PFSK-1 (cell line): ENCODE results near the gene SH3GL1.
A peak's percentile ranks its signal among the peaks of the same experiment; 100 is the strongest.

Source experiments
- FOXP2 ChIP-seq: optimal IDR thresholded peaks from 2 replicates; pipeline ENCODE3; 2011; ENCODE audit warnings: borderline replicate concordance, control low read depth, inconsistent platforms; ENCODE audit not compliant: insufficient read depth; ENCODE audit errors: extremely low read length, extremely low read depth
- POLR2AphosphoS5 ChIP-seq: IDR thresholded peaks from 2 replicates; pipeline ENCODE4 v1.6.1; 2012; ENCODE audit warnings: low read depth, mild to moderate bottlenecking, control low read depth, low read length, moderate library complexity
- SIN3A ChIP-seq: IDR thresholded peaks from 2 replicates; pipeline ENCODE4 v1.6.1; 2012; ENCODE audit warnings: mild to moderate bottlenecking, low read length, moderate library complexity, borderline replicate concordance; ENCODE audit not compliant: insufficient read depth
- TAF1 ChIP-seq: IDR thresholded peaks from 2 replicates; pipeline ENCODE4 v1.6.1; 2012; ENCODE audit warnings: low read length, control low read depth, borderline replicate concordance; ENCODE audit not compliant: insufficient read depth
- TF ChIP-seq, protein P1 (sequence below), 2 experiments: IDR thresholded peaks; 2 replicates each; pipeline versions ENCODE4 v1.6.1 to v1.8.0; 2011 to 2012; ENCODE audit warnings: low read depth in 2 of 2, low read length in 2 of 2, control low read depth in 1 of 2, inconsistent platforms in 1 of 2, mild to moderate bottlenecking in 1 of 2, moderate library complexity in 1 of 2; ENCODE audit not compliant: insufficient read depth in 1 of 2

Gene SH3GL1

DNA sequence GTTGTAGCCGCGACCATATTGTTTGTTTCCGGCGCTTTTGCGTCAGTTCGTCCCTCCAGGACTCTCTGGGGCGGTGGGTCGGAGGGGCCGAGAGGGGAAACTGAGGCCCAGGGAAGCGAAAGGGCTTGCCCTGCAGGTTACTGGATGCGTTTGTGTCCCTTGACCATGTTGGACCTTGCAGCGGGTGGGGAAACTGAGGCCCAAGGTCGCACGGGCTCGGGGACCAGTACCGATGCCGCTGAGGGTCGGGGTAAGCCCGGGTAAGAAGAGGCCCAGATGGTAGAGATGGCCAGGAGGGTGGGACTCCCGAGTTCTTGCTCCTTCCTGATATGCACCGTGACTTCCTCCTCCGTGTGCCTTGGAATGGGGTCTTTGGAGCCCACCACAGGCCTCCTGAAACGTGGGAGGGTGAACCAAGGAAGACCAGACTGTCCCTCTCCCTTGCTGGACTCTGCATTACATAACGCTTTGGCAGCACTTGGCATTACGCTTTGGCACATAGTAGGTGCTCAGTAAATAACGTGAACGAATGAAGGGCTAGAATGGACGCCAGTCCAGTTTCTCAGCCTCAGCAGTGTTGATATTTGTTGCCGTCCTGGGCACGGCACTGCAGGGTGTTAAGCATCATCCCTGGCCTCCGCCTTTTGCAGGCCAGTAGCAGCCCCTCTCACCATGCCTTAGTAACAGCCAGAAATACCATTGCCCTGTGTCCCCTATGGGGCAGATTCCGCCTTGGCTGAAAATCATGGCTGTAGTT, 2.8 kb upstream of the SH3GL1 start:
- no peak for TF ChIP-seq SIN3A
- no peak for TF ChIP-seq TAF1
- no peak for TF ChIP-seq FOXP2
- 0 out of 2 replicates have a peak, but pooled peaks have one; percentile 14 for TF ChIP-seq POLR2AphosphoS5
- TF ChIP-seq, protein P1, sequence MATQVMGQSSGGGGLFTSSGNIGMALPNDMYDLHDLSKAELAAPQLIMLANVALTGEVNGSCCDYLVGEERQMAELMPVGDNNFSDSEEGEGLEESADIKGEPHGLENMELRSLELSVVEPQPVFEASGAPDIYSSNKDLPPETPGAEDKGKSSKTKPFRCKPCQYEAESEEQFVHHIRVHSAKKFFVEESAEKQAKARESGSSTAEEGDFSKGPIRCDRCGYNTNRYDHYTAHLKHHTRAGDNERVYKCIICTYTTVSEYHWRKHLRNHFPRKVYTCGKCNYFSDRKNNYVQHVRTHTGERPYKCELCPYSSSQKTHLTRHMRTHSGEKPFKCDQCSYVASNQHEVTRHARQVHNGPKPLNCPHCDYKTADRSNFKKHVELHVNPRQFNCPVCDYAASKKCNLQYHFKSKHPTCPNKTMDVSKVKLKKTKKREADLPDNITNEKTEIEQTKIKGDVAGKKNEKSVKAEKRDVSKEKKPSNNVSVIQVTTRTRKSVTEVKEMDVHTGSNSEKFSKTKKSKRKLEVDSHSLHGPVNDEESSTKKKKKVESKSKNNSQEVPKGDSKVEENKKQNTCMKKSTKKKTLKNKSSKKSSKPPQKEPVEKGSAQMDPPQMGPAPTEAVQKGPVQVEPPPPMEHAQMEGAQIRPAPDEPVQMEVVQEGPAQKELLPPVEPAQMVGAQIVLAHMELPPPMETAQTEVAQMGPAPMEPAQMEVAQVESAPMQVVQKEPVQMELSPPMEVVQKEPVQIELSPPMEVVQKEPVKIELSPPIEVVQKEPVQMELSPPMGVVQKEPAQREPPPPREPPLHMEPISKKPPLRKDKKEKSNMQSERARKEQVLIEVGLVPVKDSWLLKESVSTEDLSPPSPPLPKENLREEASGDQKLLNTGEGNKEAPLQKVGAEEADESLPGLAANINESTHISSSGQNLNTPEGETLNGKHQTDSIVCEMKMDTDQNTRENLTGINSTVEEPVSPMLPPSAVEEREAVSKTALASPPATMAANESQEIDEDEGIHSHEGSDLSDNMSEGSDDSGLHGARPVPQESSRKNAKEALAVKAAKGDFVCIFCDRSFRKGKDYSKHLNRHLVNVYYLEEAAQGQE (IDR thresholded peaks at IDR 0.05; ENCODE audit: insufficient read depth in 1 of 2, low read depth in 2 of 2, low read length in 2 of 2): no peak

DNA sequence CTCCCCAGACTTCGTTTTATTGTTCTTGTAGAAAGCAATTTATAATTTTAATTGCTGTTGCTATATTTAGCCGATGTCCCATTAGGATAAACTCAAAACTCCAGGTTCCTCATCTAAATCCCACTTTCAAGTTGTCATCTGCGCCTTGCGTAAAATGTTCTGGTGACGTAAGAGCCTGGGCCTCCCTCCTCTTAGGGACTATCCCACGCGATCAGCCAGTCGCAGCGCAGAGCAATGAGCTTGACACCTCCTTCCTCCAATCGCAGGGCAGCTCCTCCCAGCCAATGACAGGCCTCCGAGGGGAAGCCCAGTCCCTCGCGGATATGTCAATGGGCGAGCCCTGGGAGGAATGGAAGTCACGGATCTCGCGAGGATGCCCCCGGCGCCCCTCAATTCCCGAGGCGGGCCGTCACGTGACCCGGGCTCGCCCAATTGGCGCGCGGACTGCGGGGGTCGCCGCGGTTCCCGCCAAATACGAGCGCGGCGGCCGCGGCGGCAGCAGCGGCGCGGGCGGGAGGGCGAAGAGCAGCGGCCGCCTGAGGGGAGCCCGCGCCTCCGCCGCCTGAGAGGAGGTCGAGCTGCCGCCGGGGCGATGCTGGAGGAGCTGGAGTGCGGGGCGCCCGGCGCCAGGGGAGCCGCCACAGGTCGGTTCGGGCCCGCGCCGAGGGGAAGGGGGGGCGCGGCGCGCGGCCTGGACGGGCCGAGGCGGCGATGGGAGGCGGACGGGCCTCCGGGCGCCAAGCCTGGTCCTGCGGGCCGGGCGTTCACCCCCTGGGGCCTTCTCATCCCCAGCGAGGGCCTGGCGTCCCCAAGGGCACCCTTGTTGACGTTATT, 2.0 kb upstream of the SH3GL1 start, which contains the start of gene CHAF1A:
Gene CHAF1A (plus strand): TSS at position 470 of the 834 bp plus-strand sequence. CDS start 123 bp downstream, at position 593.
- TF ChIP-seq, protein P1 (IDR thresholded peaks at IDR 0.05; ENCODE audit: insufficient read depth in 1 of 2, low read depth in 2 of 2, low read length in 2 of 2): no peak
- TF ChIP-seq TAF1: peak; percentile 67; the same call in 1 of the 2 replicates
- peak; percentile 59 for TF ChIP-seq FOXP2
- TF ChIP-seq POLR2AphosphoS5: peak; percentile 60; the same call in 1 of the 2 replicates
- TF ChIP-seq SIN3A: peak; percentile 41

DNA sequence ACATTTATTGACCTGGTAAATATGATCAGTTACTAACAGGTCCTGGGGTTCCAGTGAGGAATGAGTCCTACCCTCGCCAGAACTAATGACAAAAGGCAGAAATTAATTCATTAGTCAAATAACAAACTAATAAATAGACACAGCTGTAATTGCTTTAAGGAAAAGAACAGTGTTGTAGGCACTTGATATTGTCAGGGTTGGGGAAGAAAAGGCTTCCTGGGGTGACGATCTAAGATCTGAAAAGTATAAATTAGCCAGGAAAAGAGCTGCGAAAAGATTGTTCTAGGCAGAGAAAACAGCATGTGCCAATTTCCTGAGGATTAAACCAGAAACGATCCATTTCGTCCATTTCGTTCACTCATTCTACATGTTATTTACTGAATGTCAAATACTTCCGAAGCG, 1.4 kb upstream of the SH3GL1 start:
- TF ChIP-seq SIN3A: no peak
- no peak for TF ChIP-seq POLR2AphosphoS5
- TF ChIP-seq, protein P1 (IDR thresholded peaks at IDR 0.05; ENCODE audit: insufficient read depth in 1 of 2, low read depth in 2 of 2, low read length in 2 of 2): no peak
- TF ChIP-seq FOXP2: no peak
- TF ChIP-seq TAF1: no peak

DNA sequence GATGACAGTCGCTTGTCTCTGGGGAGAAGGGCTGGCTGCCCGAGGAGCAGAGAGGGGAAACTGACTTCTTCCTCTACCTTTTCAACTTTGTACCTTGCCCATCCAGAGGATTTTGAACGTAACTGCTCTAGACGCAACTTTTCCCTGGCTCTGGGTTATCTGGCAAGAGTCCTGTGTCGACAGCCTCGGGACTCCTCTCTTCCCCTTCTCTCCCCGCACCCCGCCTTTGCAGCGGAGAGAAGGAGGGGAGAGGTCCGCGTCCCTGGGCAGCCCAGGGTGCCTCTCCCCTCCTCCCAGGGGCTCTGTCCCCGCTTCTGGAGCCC, 574 bp downstream of the SH3GL1 start:
- no peak for TF ChIP-seq FOXP2
- no peak for TF ChIP-seq TAF1
- TF ChIP-seq SIN3A: no peak
- TF ChIP-seq POLR2AphosphoS5: no peak
- TF ChIP-seq, protein P1 (IDR thresholded peaks at IDR 0.05; ENCODE audit: insufficient read depth in 1 of 2, low read depth in 2 of 2, low read length in 2 of 2): no peak
